ENCODE measurements around the gene DHX8. TPM values are rescaled to one million over a fixed set of nuclear protein-coding genes. Genes with fewer than 3 reads are reported as not detected.

Gene DHX8
- total RNA-seq, 1 donor from 2014 or later, result 134 TPM

GRCh38 chr17:43572368-43572980, 88.7 kb downstream of the DHX8 start:
- Histone ChIP-seq H3K9ac (no peak overlapping the region), H3K27me3 (no peaks in the 10 kb centered on the region), H2AFZ (replicated peaks) (no peak overlapping the region), H3K4me2 (no peak overlapping the region), H3K4me3 (no peak overlapping the region), H3K27ac (no peak overlapping the region), H3K4me1 (peaks cover 12% of the 10 kb centered on the region), H3K36me3 (no peaks in the 10 kb centered on the region), H3K79me2 (ENCODE audit: low read depth) (no peaks in the 10 kb centered on the region), H3K9me3 (ENCODE audit: low read depth) (no peaks in the 10 kb centered on the region), H4K20me1 (ENCODE audit: low read depth) (no peaks in the 10 kb centered on the region), H3F3A (ENCODE audit: low read depth) (peaks cover 7% of the 10 kb centered on the region)
- Mint-ChIP-seq H3K27ac (no peak overlapping the region), H3K36me3 (no peaks in the 10 kb centered on the region), H3K27me3 (ENCODE audit: insufficient read depth, low read depth) (peaks cover 9% of the 10 kb centered on the region), H3K4me3 (no peak overlapping the region), H3K4me1 (peaks cover 31% of the 10 kb centered on the region), H3K9me3 (no peaks in the 10 kb centered on the region)
- DNase-seq (ENCODE audit: low spot score), result no peak
- TF ChIP-seq EZH2 (IDR thresholded peaks at IDR 0.05) (no peak), CTCF (IDR thresholded peaks at IDR 0.05) (no peak), EZH2phosphoT487 (IDR thresholded peaks at IDR 0.05) (no peak)

- H3K36me3 ChIP-seq, result no peaks in the 10 kb centered on the region
- H3K4me1 ChIP-seq, result peaks cover 25% of the 10 kb centered on the region
- no peaks in the 10 kb centered on the region for H3K27me3 ChIP-seq
- Mint-ChIP-seq H3K36me3 (no peaks in the 10 kb centered on the region), H3K27ac (no peak overlapping the region), H3K4me3 (no peak overlapping the region), H3K9me3 (no peaks in the 10 kb centered on the region), H3K4me1 (peaks cover 43% of the 10 kb centered on the region), H3K27me3 (ENCODE audit: insufficient read depth, low read depth) (peaks cover 10% of the 10 kb centered on the region)
- DNase-seq (ENCODE audit: low spot score), result no peak
- H3K9ac ChIP-seq, result no peak overlapping the region
- no peak overlapping the region for H2AFZ ChIP-seq (replicated peaks)
- no peaks in the 10 kb centered on the region for H3K79me2 ChIP-seq (ENCODE audit: low read depth)
- no peaks in the 10 kb centered on the region for H4K20me1 ChIP-seq (ENCODE audit: low read depth)
- H3K27ac ChIP-seq, result no peak overlapping the region
- peaks cover 10% of the 10 kb centered on the region for H3F3A ChIP-seq (ENCODE audit: low read depth)
- no peak for TF ChIP-seq EZH2 (IDR thresholded peaks at IDR 0.05)
- TF ChIP-seq CTCF (IDR thresholded peaks at IDR 0.05), result no peak
- no peak for TF ChIP-seq EZH2phosphoT487 (IDR thresholded peaks at IDR 0.05)
- H3K4me3 ChIP-seq, result no peak overlapping the region
- H3K9me3 ChIP-seq (ENCODE audit: low read depth), result no peaks in the 10 kb centered on the region
- H3K4me2 ChIP-seq, result no peak overlapping the region
Measured at GRCh38 chr17:43573579-43574321, 90.0 kb downstream of the DHX8 start.

- Mint-ChIP-seq H3K4me3 (no peak overlapping the region), H3K27me3 (ENCODE audit: insufficient read depth, low read depth) (peaks cover 13% of the 10 kb centered on the region), H3K9me3 (no peaks in the 10 kb centered on the region), H3K36me3 (no peaks in the 10 kb centered on the region), H3K4me1 (peaks cover 48% of the 10 kb centered on the region), H3K27ac (no peak overlapping the region)
- H2AFZ ChIP-seq (replicated peaks), result no peak overlapping the region
- no peak for DNase-seq (ENCODE audit: low spot score)
- no peaks in the 10 kb centered on the region for H3K27me3 ChIP-seq
- H3K9me3 ChIP-seq (ENCODE audit: low read depth), result no peaks in the 10 kb centered on the region
- peaks cover 13% of the 10 kb centered on the region for H3F3A ChIP-seq (ENCODE audit: low read depth)
- no peaks in the 10 kb centered on the region for H4K20me1 ChIP-seq (ENCODE audit: low read depth)
- no peak overlapping the region for H3K4me3 ChIP-seq
- H3K36me3 ChIP-seq, result no peaks in the 10 kb centered on the region
- peaks cover 31% of the 10 kb centered on the region for H3K4me1 ChIP-seq
- no peak overlapping the region for H3K27ac ChIP-seq
- H3K4me2 ChIP-seq, result no peak overlapping the region
- H3K79me2 ChIP-seq (ENCODE audit: low read depth), result no peaks in the 10 kb centered on the region
- H3K9ac ChIP-seq, result no peak overlapping the region
- TF ChIP-seq EZH2 (IDR thresholded peaks at IDR 0.05) (no peak), EZH2phosphoT487 (IDR thresholded peaks at IDR 0.05) (no peak), CTCF (IDR thresholded peaks at IDR 0.05) (no peak)
Measured at GRCh38 chr17:43574348-43574747, 90.6 kb downstream of the DHX8 start.

Measured in neural progenitor cell (in vitro differentiated cells).